H1 (cell line): Measurements from ENCODE around the gene GGA3.

Source experiments
- BRCA1 ChIP-seq: IDR thresholded peaks from 2 replicates; pipeline ENCODE4 v1.6.1; 2012; ENCODE audit warnings: low read depth, low read length, improper control_type of control experiment
- CHD2 ChIP-seq: IDR thresholded peaks from 2 replicates; pipeline ENCODE4 v1.6.1; 2012; ENCODE audit warnings: low read length, improper control_type of control experiment
- CTCF ChIP-seq, 3 experiments: IDR thresholded peaks; 1 replicate in 2 of 3; 2 replicates in 1 of 3; pipeline versions ENCODE4 v1.5.1 to v1.6.1; 2011; ENCODE audit warnings: low read length in 3 of 3, mild to moderate bottlenecking in 3 of 3, inconsistent platforms in 2 of 3, low read depth in 1 of 3, moderate library complexity in 1 of 3; ENCODE audit not compliant: insufficient read depth in 1 of 3; ENCODE audit errors: control extremely low read depth in 1 of 3
- EGR1 ChIP-seq: IDR thresholded peaks from 2 replicates; pipeline ENCODE4 v1.6.1; 2011; ENCODE audit warnings: low read depth, low read length, borderline replicate concordance
- EP300 ChIP-seq, 2 experiments: IDR thresholded peaks; 1 replicate in 1 of 2; 2 replicates in 1 of 2; pipeline ENCODE4 v1.6.1; 2011 to 2012; ENCODE audit warnings: low read depth in 2 of 2, low read length in 2 of 2, mild to moderate bottlenecking in 2 of 2, borderline replicate concordance in 1 of 2, inconsistent platforms in 1 of 2, moderate library complexity in 1 of 2
- KDM1A ChIP-seq: fragments of 200-600, 300-600 bp; sonication (generic); IDR thresholded peaks from 2 replicates; pipeline ENCODE4 v1.7.1; 2016; ENCODE audit warnings: mild to moderate bottlenecking, low read length, borderline replicate concordance
- POLR2A ChIP-seq, 2 experiments: IDR thresholded peaks; 1 replicate in 1 of 2; 2 replicates in 1 of 2; pipeline ENCODE4 v1.6.1; 2011; ENCODE audit warnings: low read depth in 2 of 2, low read length in 2 of 2, mild to moderate bottlenecking in 2 of 2; ENCODE audit errors: control extremely low read depth in 1 of 2
- POLR2AphosphoS5 ChIP-seq: IDR thresholded peaks from 2 replicates; pipeline ENCODE4 v1.6.1; 2011; ENCODE audit warnings: low read depth, low read length
- RAD21 ChIP-seq, 2 experiments: IDR thresholded peaks in 1 of 2; conservative IDR thresholded peaks in 1 of 2; 2 replicates each; pipeline ENCODE4 v1.6.1; 2011; ENCODE audit warnings: low read depth in 2 of 2, low read length in 2 of 2, improper control_type of control experiment in 1 of 2, inconsistent platforms in 1 of 2, mild to moderate bottlenecking in 1 of 2, moderate library complexity in 1 of 2
- SRF ChIP-seq: IDR thresholded peaks from 2 replicates; pipeline ENCODE4 v1.6.1; 2011; ENCODE audit warnings: mild to moderate bottlenecking, low read depth, low read length, moderate library complexity
- TAF1 ChIP-seq: IDR thresholded peaks from 2 replicates; pipeline ENCODE4 v1.6.1; 2011; ENCODE audit warnings: mild to moderate bottlenecking, low read depth, low read length
- TBP ChIP-seq: IDR thresholded peaks from 2 replicates; pipeline ENCODE4 v1.6.1; 2011; ENCODE audit warnings: low read depth, low read length, improper control_type of control experiment
- YY1 ChIP-seq: IDR thresholded peaks from 2 replicates; pipeline ENCODE4 v1.6.1; 2011; ENCODE audit warnings: low read depth, mild to moderate bottlenecking, low read length

- TF ChIP-seq POLR2AphosphoS5 (no peak), CTCF (IDR thresholded peaks at IDR 0.05; ENCODE audit: control extremely low read depth in 1 of 3, insufficient read depth in 1 of 3, low read depth in 1 of 3, low read length in 3 of 3) (no peak), SRF (no peak), KDM1A (no peak), YY1 (no peak), POLR2A (IDR thresholded peaks at IDR 0.05; ENCODE audit: control extremely low read depth in 1 of 2, low read depth in 2 of 2, low read length in 2 of 2) (no peak), CHD2 (no peak), TAF1 (no peak), BRCA1 (no peak), TBP (no peak), EP300 (IDR thresholded peaks at IDR 0.05; ENCODE audit: borderline replicate concordance in 1 of 2, low read depth in 2 of 2, low read length in 2 of 2) (no peak), EGR1 (no peak), RAD21 (IDR thresholded peaks at IDR 0.05 in 1 of 2, conservative IDR thresholded peaks at IDR 0.05 in 1 of 2; ENCODE audit: low read depth in 2 of 2, low read length in 2 of 2) (no peak)
These were observed 28.6 kb downstream of the GGA3 start for GRCh38 chr17:75232786-75233185.
